Activated naive CD8-positive, alpha-beta T cell treated with anti-CD3 and anti-CD28 coated beads, Interleukin-2, amount 50 U/mL, for 16 hours (primary cell): ENCODE measurements around the gene CCL23.
"Not testable (repeated sequence)": the region's sequence is repeated elsewhere in the genome, so short reads cannot be mapped to it uniquely, and the experiment has no call there.

Source experiments
- DNase-seq: peaks from one replicate; pipeline ENCODE4 v3.0.0-alpha.2; 2020; ENCODE audit warnings: low read depth, low spot score

The CCL23 gene

GRCh38 chr17:36004594-36005108, 13.1 kb downstream of the CCL23 start:
- no peak for DNase-seq

GRCh38 chr17:36002631-36003030, 15.1 kb downstream of the CCL23 start:
- DNase-seq: no peak

- DNase-seq: no peak
Measured at GRCh38 chr17:36001862-36002603, 15.7 kb downstream of the CCL23 start.

- no peak for DNase-seq
Measured at GRCh38 chr17:36001110-36001771, 16.5 kb downstream of the CCL23 start, which contains the start of gene CCL15. Gene CCL15 (minus strand): TSS chr17:36001553. CDS start chr17:36001492, 61 bp downstream.

- DNase-seq: no peak
Measured at GRCh38 chr17:36000732-36001109, 17.1 kb downstream of the CCL23 start.

- DNase-seq: no peak
Measured at GRCh38 chr17:35998756-35999155, 19.0 kb downstream of the CCL23 start.

- no peak for DNase-seq
Measured at GRCh38 chr17:35998018-35998545, 19.7 kb downstream of the CCL23 start.

GRCh38 chr17:35995346-35995745, 22.4 kb downstream of the CCL23 start:
- not testable (repeated sequence) for DNase-seq

GRCh38 chr17:35991075-35991474, 26.7 kb downstream of the CCL23 start:
- no peak for DNase-seq

- DNase-seq: no peak
Measured at GRCh38 chr17:35988164-35988563, 29.6 kb downstream of the CCL23 start.

GRCh38 chr17:35986643-35987042, 31.1 kb downstream of the CCL23 start, which contains the start of gene CCL14:
Gene CCL14 (minus strand): TSS chr17:35986729. CDS start chr17:35986649, 80 bp downstream.
- no peak for DNase-seq

- no peak for DNase-seq
Measured at GRCh38 chr17:35984140-35984539, 33.6 kb downstream of the CCL23 start.

GRCh38 chr17:35982409-35983191, 35.2 kb downstream of the CCL23 start:
- no peak for DNase-seq

GRCh38 chr17:35981908-35982330, 35.9 kb downstream of the CCL23 start:
- DNase-seq: no peak

- no peak for DNase-seq
Measured at GRCh38 chr17:35981246-35981645, 36.5 kb downstream of the CCL23 start, which contains the start of gene CCL16. Gene CCL16 (minus strand): TSS chr17:35981497. CDS start chr17:35981420, 77 bp downstream.

GRCh38 chr17:35978346-35978745, 39.4 kb downstream of the CCL23 start:
- no peak for DNase-seq

GRCh38 chr17:35977509-35977908, 40.3 kb downstream of the CCL23 start:
- no peak for DNase-seq

- no peak for DNase-seq
Measured at GRCh38 chr17:35973333-35974260, 44.2 kb downstream of the CCL23 start.

GRCh38 chr17:35972945-35973332, 44.8 kb downstream of the CCL23 start:
- DNase-seq: no peak

- no peak for DNase-seq
Measured at GRCh38 chr17:35972535-35972934, 45.2 kb downstream of the CCL23 start.

- DNase-seq: no peak
Measured at GRCh38 chr17:35972066-35972465, 45.7 kb downstream of the CCL23 start.
